Gastrocnemius medialis (tissue), 4 donors: ENCODE data around the gene ZNF480.

ENCODE experiments used
- POLR2A ChIP-seq, 2 donors: fragments of 450-650 bp; IDR thresholded peaks; one replicate each; pipeline ENCODE4 v1.6.1; 2017; ENCODE audit warnings: antibody characterized with exemption in 2 of 2, mild to moderate bottlenecking in 2 of 2, moderate library complexity in 2 of 2
- TF ChIP-seq, protein P1 (sequence below), 5 experiments: fragments of 450-650 bp in 3 of 5; fragments of 200-600 bp in 2 of 5; sonication (generic) in 2 of 5; IDR thresholded peaks in 4 of 5; conservative IDR thresholded peaks in 1 of 5; 1 replicate in 4 of 5; 2 replicates in 1 of 5; pipeline ENCODE4 v1.5.1; 2016 to 2019; ENCODE audit warnings: antibody characterized with exemption in 5 of 5, mild to moderate bottlenecking in 3 of 5, moderate library complexity in 3 of 5

DNA sequence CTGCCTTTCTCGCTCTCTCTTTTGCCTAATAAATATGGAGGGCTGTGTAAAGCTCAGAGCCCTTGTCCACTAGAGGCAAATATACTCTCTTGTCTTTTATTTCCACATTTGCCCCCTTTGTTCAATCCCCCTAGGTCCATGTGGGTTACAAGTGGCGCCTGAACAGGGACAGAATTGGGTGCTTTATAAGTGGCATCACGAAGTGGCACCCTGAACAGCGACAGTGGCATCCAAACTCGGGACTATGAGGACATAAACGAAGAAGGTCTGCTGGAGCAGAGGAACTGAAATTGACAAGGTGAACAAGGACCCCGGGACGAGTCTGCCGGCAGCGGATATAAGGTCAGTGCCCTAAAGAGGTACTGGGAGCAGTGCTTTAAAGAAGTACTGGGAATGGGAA lies 34.8 kb downstream of the ZNF480 start:
- TF ChIP-seq, protein P1, sequence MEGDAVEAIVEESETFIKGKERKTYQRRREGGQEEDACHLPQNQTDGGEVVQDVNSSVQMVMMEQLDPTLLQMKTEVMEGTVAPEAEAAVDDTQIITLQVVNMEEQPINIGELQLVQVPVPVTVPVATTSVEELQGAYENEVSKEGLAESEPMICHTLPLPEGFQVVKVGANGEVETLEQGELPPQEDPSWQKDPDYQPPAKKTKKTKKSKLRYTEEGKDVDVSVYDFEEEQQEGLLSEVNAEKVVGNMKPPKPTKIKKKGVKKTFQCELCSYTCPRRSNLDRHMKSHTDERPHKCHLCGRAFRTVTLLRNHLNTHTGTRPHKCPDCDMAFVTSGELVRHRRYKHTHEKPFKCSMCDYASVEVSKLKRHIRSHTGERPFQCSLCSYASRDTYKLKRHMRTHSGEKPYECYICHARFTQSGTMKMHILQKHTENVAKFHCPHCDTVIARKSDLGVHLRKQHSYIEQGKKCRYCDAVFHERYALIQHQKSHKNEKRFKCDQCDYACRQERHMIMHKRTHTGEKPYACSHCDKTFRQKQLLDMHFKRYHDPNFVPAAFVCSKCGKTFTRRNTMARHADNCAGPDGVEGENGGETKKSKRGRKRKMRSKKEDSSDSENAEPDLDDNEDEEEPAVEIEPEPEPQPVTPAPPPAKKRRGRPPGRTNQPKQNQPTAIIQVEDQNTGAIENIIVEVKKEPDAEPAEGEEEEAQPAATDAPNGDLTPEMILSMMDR (IDR thresholded peaks at IDR 0.05 in 4 of 5, conservative IDR thresholded peaks at IDR 0.05 in 1 of 5): no peak
- TF ChIP-seq POLR2A (IDR thresholded peaks at IDR 0.05): no peak
